GM12864 (cell line): Measurements from ENCODE around the gene PIMREG.

Experiments used
- DNase-seq: peaks from one replicate; pipeline ENCODE4 v3.0.0-alpha.2; 2011; ENCODE audit warnings: low read depth
- H3K4me3 ChIP-seq: 2 replicates; pipeline ENCODE4 v1.5.1; 2011; ENCODE audit warnings: mild to moderate bottlenecking, low read depth, low read length, control low read depth
- CTCF ChIP-seq: IDR thresholded peaks from 2 replicates; pipeline ENCODE4 v1.5.1; 2011; ENCODE audit warnings: low read depth, mild to moderate bottlenecking, moderate library complexity, low read length, control low read depth, inconsistent platforms; ENCODE audit errors: missing control alignments

The PIMREG gene

GRCh38 chr17:6473128-6473767 lies 29.0 kb downstream of the PIMREG start:
- DNase-seq, result no peak
- peak; percentile 98 for TF ChIP-seq CTCF
- H3K4me3 ChIP-seq, result no peak overlapping the region

- no peak for TF ChIP-seq CTCF
- H3K4me3 ChIP-seq, result no peak overlapping the region
- DNase-seq, result no peak
Observed at GRCh38 chr17:6474376-6474775, 30.1 kb downstream of the PIMREG start.

- TF ChIP-seq CTCF, result no peak
- H3K4me3 ChIP-seq, result no peak overlapping the region
- no peak for DNase-seq
Observed at GRCh38 chr17:6474906-6475305, 30.7 kb downstream of the PIMREG start.

- H3K4me3 ChIP-seq, result no peak overlapping the region
- no peak for TF ChIP-seq CTCF
- no peak for DNase-seq
Observed at GRCh38 chr17:6475411-6475810, 31.2 kb downstream of the PIMREG start.

- no peak overlapping the region for H3K4me3 ChIP-seq
- no peak for DNase-seq
- TF ChIP-seq CTCF, result no peak
Observed at GRCh38 chr17:6476076-6476809, 32.0 kb downstream of the PIMREG start.

GRCh38 chr17:6476810-6477179 lies 32.5 kb downstream of the PIMREG start:
- DNase-seq, result no peak
- TF ChIP-seq CTCF, result no peak
- H3K4me3 ChIP-seq, result no peak overlapping the region
